ENCODE results near the gene C15orf62.

Gene C15orf62

GRCh38 chr15:40754883-40755811 is 14.6 kb upstream of the C15orf62 start, which contains the start of gene RMDN3:
Gene RMDN3 (minus strand): TSS chr15:40755254. CDS start chr15:40754783, 471 bp downstream.
- peak; percentile 89 for FAIRE-seq
- peak; percentile 96 for DNase-seq (ENCODE audit: extremely low spot score, insufficient read length, low read depth)

- DNase-seq (ENCODE audit: extremely low spot score, insufficient read length, low read depth), result no peak
- no peak for FAIRE-seq
Measured at GRCh38 chr15:40755812-40756208, 14.0 kb upstream of the C15orf62 start.

GRCh38 chr15:40756938-40757337 is 12.8 kb upstream of the C15orf62 start:
- FAIRE-seq, result no peak
- no peak for DNase-seq (ENCODE audit: extremely low spot score, insufficient read length, low read depth)

- FAIRE-seq (no peak), DNase-seq (ENCODE audit: extremely low spot score, insufficient read length, low read depth) (no peak)
Measured at GRCh38 chr15:40759961-40760360, 9.8 kb upstream of the C15orf62 start.

- FAIRE-seq, result no peak
- peak; percentile 33 for DNase-seq (ENCODE audit: extremely low spot score, insufficient read length, low read depth)
Measured at GRCh38 chr15:40762919-40763800, 6.6 kb upstream of the C15orf62 start.

- FAIRE-seq (peak; percentile 44), DNase-seq (ENCODE audit: extremely low spot score, insufficient read length, low read depth) (peak; percentile 65)
Measured at GRCh38 chr15:40763801-40764628, 5.8 kb upstream of the C15orf62 start, which contains the start of gene GCHFR. Gene GCHFR (plus strand): TSS chr15:40764068. CDS start chr15:40764181, 113 bp downstream.

GRCh38 chr15:40764629-40765103 is 5.1 kb upstream of the C15orf62 start:
- DNase-seq (ENCODE audit: extremely low spot score, insufficient read length, low read depth) (no peak), FAIRE-seq (no peak)

- DNase-seq (ENCODE audit: extremely low spot score, insufficient read length, low read depth), result no peak
Measured at GRCh38 chr15:40766194-40766815, 3.5 kb upstream of the C15orf62 start.

GRCh38 chr15:40766906-40767837 is 2.6 kb upstream of the C15orf62 start:
- DNase-seq (ENCODE audit: extremely low spot score, insufficient read length, low read depth) (no peak), FAIRE-seq (no peak)

More at GRCh38 chr15:40766194-40766815, 3.5 kb upstream of the C15orf62 start:
- FAIRE-seq, result no peak

GRCh38 chr15:40767838-40768500 is 1.8 kb upstream of the C15orf62 start:
- FAIRE-seq (no peak), DNase-seq (ENCODE audit: extremely low spot score, insufficient read length, low read depth) (no peak)

- no peak for FAIRE-seq
- DNase-seq (ENCODE audit: extremely low spot score, insufficient read length, low read depth), result no peak
Measured at GRCh38 chr15:40768521-40769273, 1.1 kb upstream of the C15orf62 start.

- FAIRE-seq, result no peak
- DNase-seq (ENCODE audit: extremely low spot score, insufficient read length, low read depth), result no peak
Measured at GRCh38 chr15:40770147-40770721, 454 bp downstream of the C15orf62 start.

GRCh38 chr15:40771242-40771641 is 1.5 kb downstream of the C15orf62 start:
- DNase-seq (ENCODE audit: extremely low spot score, insufficient read length, low read depth) (no peak), FAIRE-seq (no peak)

GRCh38 chr15:40772014-40772413 is 2.2 kb downstream of the C15orf62 start:
- no peak for DNase-seq (ENCODE audit: extremely low spot score, insufficient read length, low read depth)
- no peak for FAIRE-seq

- FAIRE-seq (no peak), DNase-seq (ENCODE audit: extremely low spot score, insufficient read length, low read depth) (no peak)
Measured at GRCh38 chr15:40773496-40773895, 3.7 kb downstream of the C15orf62 start.

- FAIRE-seq (no peak), DNase-seq (ENCODE audit: extremely low spot score, insufficient read length, low read depth) (no peak)
Measured at GRCh38 chr15:40773902-40774301, 4.1 kb downstream of the C15orf62 start.

Measured in GM18507 (cell line).